Activated B cell treated with CpG ODN at 0.5 μM for 24 hours (primary cell): ENCODE data around the gene COX7B2. TPM values are rescaled to one million over a fixed set of nuclear protein-coding genes. Genes with fewer than 3 reads are reported as not detected.

Experiments used
- ATAC-seq: fragments of 200-7000 bp; cut with Tn5 transposase; one replicate; pipeline ENCODE4 v1.10.0; 2021; ENCODE audit warnings: low read depth, mild to moderate bottlenecking, moderate library complexity
- CTCF ChIA-PET: fragments of 350-600 bp; sonication (Branson Sonifier 250); formaldehyde crosslinking; loops from one replicate; lab custom pipeline; 2021; ENCODE audit warnings: antibody characterized with exemption; lab: Charles Lee
- POLR2A ChIA-PET: fragments of 350-600 bp; sonication (Branson Sonifier 250); formaldehyde crosslinking; loops from one replicate; lab custom pipeline; 2021; ENCODE audit warnings: antibody characterized with exemption; lab: Charles Lee
- DNase-seq: peaks from one replicate; pipeline ENCODE4 v3.0.0; 2022
- H3K27ac Mint-ChIP-seq: one replicate; pipeline ENCODE4 v1.8.0; 2020; ENCODE audit warnings: mixed read lengths
- H3K27me3 Mint-ChIP-seq: one replicate; pipeline ENCODE4 v1.8.0; 2021; ENCODE audit warnings: mixed read lengths
- H3K36me3 Mint-ChIP-seq: one replicate; pipeline ENCODE4 v1.8.0; 2021; ENCODE audit warnings: low read depth, mixed read lengths
- H3K4me1 Mint-ChIP-seq: one replicate; pipeline ENCODE4 v1.8.0; 2021; ENCODE audit warnings: mixed read lengths
- H3K4me3 Mint-ChIP-seq: one replicate; pipeline ENCODE4 v1.8.0; 2020; ENCODE audit warnings: mild to moderate bottlenecking, mixed read lengths
- H3K9me3 Mint-ChIP-seq: one replicate; pipeline ENCODE4 v1.8.0; 2020; ENCODE audit warnings: mixed read lengths
- intact Hi-C: fragments of 100-400 bp; cut with micrococcal nuclease; formaldehyde crosslinking; loops from one replicate; pipeline ENCODE4 v1.15.1; 2024
- total RNA-seq: library from RNA; stranded (reverse); gene quantifications from 2 replicates; pipeline ENCODE4 v1.2.3, GENCODE V29; 2022
- TF ChIP-seq, protein P1 (sequence below): fragments of 200-600 bp; IDR thresholded peaks from one replicate; pipeline ENCODE4 v1.8.0; 2022; ENCODE audit warnings: antibody characterized with exemption, mild to moderate bottlenecking

The COX7B2 gene
- total RNA-seq, 1 donor from 2014 or later: not detected

- intact Hi-C loops: no loop called here
- CTCF ChIA-PET: no interaction called here
- Mint-ChIP-seq H3K4me1 (no peaks in the 10 kb centered on the region), H3K27ac (no peak overlapping the region), H3K4me3 (no peak overlapping the region), H3K36me3 (no peaks in the 10 kb centered on the region), H3K9me3 (no peaks in the 10 kb centered on the region), H3K27me3 (peaks cover 3% of the 10 kb centered on the region)
- POLR2A ChIA-PET: no interaction called here
- DNase-seq (no peak), ATAC-seq (no peak)
- TF ChIP-seq, protein P1, sequence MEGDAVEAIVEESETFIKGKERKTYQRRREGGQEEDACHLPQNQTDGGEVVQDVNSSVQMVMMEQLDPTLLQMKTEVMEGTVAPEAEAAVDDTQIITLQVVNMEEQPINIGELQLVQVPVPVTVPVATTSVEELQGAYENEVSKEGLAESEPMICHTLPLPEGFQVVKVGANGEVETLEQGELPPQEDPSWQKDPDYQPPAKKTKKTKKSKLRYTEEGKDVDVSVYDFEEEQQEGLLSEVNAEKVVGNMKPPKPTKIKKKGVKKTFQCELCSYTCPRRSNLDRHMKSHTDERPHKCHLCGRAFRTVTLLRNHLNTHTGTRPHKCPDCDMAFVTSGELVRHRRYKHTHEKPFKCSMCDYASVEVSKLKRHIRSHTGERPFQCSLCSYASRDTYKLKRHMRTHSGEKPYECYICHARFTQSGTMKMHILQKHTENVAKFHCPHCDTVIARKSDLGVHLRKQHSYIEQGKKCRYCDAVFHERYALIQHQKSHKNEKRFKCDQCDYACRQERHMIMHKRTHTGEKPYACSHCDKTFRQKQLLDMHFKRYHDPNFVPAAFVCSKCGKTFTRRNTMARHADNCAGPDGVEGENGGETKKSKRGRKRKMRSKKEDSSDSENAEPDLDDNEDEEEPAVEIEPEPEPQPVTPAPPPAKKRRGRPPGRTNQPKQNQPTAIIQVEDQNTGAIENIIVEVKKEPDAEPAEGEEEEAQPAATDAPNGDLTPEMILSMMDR: no peak
Observed at GRCh38 chr4:46952451-46952850, 43.4 kb upstream of the COX7B2 start.

DNA sequence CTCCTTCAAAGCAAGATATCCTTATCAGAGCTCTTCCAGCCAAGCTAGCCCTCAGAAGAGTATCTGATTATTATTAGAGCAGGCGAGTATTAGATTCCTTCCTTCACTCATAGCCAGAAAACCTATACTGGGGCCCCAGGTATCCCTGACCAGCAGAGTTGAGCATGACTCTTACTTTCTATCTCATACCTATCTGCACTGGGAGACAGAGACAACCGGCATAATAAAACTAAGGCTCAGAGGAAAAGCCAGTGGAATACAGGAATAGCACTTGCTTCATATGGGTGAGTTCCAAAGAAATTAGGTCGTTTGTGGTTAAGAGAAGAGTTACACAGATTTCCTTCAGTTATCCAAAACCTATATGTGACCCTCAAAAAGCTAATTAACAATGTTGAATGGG lies 41.8 kb upstream of the COX7B2 start:
- no peak for ATAC-seq
- no peaks in the 10 kb centered on the region for H3K9me3 Mint-ChIP-seq
- TF ChIP-seq, protein P1: no peak
- no peak overlapping the region for H3K4me3 Mint-ChIP-seq
- no peaks in the 10 kb centered on the region for H3K36me3 Mint-ChIP-seq
- H3K27me3 Mint-ChIP-seq: peaks cover 3% of the 10 kb centered on the region
- H3K27ac Mint-ChIP-seq: no peak overlapping the region
- ChIA-PET CTCF (no interaction called here), POLR2A (no interaction called here)
- DNase-seq: no peak
- H3K4me1 Mint-ChIP-seq: no peaks in the 10 kb centered on the region
- intact Hi-C loops: no loop called here

DNA sequence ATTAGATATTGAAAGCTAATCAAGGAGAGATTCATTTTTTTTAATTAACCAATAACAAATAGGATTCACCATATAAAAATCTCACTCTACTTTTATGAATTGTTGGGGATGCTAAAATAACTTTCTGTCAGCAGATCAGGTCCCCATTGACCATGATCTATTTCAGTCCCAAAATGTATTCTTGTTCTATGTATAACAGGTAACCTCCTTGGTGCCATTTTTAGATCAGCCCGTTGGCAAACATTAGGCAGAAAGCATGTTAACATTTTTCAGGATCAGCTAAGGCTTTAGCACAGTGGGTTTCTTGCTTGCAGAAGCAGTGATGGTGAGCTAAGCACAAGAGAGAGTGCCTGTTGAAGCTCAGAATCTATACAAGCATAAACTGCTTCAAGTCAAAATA lies 40.8 kb upstream of the COX7B2 start:
- Mint-ChIP-seq H3K4me1 (no peaks in the 10 kb centered on the region), H3K4me3 (no peak overlapping the region), H3K27me3 (peaks cover 3% of the 10 kb centered on the region), H3K27ac (no peak overlapping the region), H3K36me3 (no peaks in the 10 kb centered on the region), H3K9me3 (no peaks in the 10 kb centered on the region)
- ChIA-PET CTCF (no interaction called here), POLR2A (no interaction called here)
- no peak for ATAC-seq
- intact Hi-C loops: no loop called here
- TF ChIP-seq, protein P1: no peak
- no peak for DNase-seq

DNA sequence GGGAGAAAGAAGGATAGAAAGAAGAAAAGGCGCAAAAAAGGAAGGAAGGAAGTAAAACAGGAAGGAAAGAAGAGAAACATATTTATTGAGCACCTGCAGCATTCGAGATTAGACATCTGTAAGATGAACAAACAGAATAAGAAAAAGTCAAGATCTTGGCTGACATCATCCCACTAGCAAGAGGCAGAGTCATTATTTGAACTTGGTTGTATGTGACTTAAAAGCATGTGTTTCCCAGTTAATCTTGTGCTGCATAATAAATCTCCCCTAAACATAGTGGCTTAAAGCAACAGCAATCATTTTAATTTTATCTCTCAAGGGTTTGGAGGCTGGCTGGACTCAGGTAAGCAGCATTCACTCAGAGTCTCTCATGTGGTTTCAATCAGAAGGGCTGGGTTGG lies 38.5 kb upstream of the COX7B2 start:
- Mint-ChIP-seq H3K27ac (no peak overlapping the region), H3K27me3 (no peaks in the 10 kb centered on the region), H3K4me3 (no peak overlapping the region), H3K36me3 (no peaks in the 10 kb centered on the region), H3K9me3 (no peaks in the 10 kb centered on the region), H3K4me1 (no peaks in the 10 kb centered on the region)
- intact Hi-C loops: no loop called here
- ChIA-PET CTCF (no interaction called here), POLR2A (no interaction called here)
- DNase-seq: no peak
- TF ChIP-seq, protein P1: no peak
- ATAC-seq: no peak

DNA sequence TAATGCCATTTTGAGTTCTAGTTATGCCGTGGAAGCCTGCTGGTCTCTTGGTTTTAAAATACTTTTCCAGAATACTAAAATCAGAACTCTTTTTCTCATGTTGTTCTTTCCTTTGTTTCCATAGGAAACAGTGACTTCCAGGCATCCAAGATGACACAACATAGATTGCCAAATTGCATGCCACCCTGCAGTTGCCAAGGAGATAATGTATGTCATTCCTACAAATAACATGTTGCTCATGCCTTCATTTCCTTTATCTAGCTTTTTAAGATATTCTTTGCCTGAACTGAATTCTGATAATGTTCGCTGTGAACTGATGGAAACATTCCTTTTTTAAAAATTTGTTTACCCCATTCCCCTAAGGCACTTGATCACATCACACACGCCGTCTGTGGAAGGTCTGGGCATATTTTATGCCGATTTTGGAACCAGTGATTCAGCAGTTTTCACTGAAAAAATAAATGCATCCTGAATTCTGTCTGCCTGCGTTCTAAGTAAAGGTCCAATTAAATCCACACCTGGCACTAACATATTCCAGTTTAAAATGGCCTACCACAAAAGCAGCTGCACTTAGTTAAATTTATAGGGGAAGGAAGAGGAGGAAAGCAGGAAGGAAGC lies 38.0 kb upstream of the COX7B2 start:
- H3K4me3 Mint-ChIP-seq: no peak overlapping the region
- H3K27ac Mint-ChIP-seq: no peak overlapping the region
- H3K27me3 Mint-ChIP-seq: no peaks in the 10 kb centered on the region
- CTCF ChIA-PET: no interaction called here
- intact Hi-C loops: no loop called here
- H3K9me3 Mint-ChIP-seq: no peaks in the 10 kb centered on the region
- H3K4me1 Mint-ChIP-seq: no peaks in the 10 kb centered on the region
- POLR2A ChIA-PET: no interaction called here
- no peaks in the 10 kb centered on the region for H3K36me3 Mint-ChIP-seq
- ATAC-seq (no peak), DNase-seq (no peak)
- TF ChIP-seq, protein P1: no peak
